DND-41 (cell line): ENCODE measurements around the gene PUM1.

Experiments used
- CTCF ChIP-seq: IDR thresholded peaks from 2 replicates; pipeline ENCODE4 v1.5.1; 2012; ENCODE audit warnings: borderline replicate concordance, low read length, moderate library complexity, mild to moderate bottlenecking; ENCODE audit not compliant: poor library complexity, severe bottlenecking; ENCODE audit errors: extremely low read depth
- EZH2 ChIP-seq: IDR thresholded peaks from 3 replicates; pipeline ENCODE4 v1.6.1; 2012; ENCODE audit warnings: borderline replicate concordance, low read depth, mild to moderate bottlenecking, moderate library complexity, low read length, inconsistent platforms; ENCODE audit not compliant: severe bottlenecking

GRCh38 chr1:31108861-31109260 lies 43.3 kb upstream of the PUM1 start:
- TF ChIP-seq CTCF = no peak
- no peak for TF ChIP-seq EZH2
